DMS79 (cell line): Measurements from ENCODE around the gene PDLIM7.

Experiments used
- DNase-seq: peaks from one replicate; lab custom pipeline; 2025; lab: John Stamatoyannopoulos, UW

Gene PDLIM7

DNA sequence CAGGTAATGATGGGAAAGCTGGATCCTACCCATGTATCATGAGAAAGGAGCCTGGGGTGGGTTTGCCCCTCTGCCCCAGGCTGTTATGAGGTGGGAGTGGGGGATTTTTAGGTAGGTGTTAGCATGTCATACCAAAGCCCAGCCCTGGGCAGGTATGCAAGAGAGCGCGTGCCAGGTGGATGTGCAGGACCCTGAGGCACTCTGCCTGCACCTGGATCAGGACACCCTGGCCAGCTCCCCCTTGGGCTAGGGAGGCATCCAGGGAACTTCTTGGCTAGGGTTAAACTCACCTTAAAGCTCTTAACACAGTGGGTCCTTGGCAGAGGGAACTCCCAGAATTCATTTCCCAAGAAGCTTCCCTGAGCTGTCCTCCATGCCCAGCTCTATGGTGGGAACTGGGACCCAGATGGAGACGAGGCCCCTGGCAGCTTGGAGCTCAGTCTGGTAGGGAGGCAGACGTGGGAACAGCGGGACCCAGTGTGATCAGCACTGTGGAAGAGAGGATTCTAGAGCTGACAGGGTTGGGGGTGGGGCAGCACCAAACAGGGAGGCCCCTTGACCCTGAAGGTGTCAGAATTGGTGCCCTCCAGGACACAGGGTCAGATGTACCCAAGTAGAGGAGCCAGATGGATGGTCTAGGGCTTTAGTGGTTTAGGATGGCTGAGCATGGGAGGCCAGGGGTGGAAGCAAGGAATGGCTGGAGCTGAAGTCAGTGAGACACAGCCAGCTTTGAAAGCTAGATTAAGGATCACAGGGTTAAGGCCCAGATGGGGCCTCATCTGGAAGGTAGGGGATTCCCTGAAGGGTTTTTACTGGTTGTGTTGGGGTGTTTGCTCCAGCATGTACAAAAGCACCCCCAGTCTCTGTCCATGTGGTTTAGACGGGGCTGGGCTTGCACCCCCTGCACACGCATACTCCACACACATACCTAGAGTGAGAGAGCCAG, 53.0 kb downstream of the PDLIM7 start:
- no peak for DNase-seq

DNA sequence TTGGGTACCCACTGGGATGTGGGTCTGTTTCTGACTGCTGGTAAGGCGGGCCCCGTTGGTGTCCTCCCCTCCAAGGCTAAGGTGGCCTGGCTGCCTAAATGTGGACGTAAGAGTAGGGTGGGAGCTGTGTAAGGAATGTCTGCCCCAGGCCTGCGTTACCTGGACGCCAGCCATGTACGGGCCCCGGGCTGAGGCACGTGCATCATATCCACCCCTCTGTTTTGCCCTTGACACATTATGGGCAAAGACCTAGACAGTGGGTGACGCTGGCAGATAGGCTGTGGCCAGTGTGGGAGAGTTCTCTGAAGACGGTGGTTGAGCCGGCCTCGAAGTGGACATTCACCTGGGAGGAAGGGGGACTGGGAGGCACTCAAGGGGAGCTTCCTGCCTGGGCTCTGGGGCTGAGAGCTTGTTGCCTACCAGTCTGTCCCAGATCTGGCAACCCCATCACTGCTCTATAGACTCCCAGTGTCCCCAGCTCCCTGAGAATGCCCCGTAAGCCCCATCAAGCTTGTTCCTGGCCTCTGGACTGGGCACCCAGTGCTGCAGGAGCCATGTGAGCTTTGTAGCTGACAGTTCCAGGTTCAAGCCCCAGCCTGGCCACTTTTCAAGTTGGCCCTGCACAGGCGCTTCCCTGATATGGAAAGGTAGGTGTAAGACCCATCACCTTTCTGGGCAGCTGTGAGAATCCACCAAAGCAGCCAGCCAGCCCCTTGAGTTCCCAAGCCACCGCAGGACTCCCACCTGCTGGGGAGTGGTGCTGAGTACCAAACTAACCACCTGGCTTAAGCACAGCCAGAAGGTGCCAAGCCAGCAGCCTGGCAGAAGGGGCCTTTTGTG, 54.0 kb downstream of the PDLIM7 start:
- no peak for DNase-seq

DNA sequence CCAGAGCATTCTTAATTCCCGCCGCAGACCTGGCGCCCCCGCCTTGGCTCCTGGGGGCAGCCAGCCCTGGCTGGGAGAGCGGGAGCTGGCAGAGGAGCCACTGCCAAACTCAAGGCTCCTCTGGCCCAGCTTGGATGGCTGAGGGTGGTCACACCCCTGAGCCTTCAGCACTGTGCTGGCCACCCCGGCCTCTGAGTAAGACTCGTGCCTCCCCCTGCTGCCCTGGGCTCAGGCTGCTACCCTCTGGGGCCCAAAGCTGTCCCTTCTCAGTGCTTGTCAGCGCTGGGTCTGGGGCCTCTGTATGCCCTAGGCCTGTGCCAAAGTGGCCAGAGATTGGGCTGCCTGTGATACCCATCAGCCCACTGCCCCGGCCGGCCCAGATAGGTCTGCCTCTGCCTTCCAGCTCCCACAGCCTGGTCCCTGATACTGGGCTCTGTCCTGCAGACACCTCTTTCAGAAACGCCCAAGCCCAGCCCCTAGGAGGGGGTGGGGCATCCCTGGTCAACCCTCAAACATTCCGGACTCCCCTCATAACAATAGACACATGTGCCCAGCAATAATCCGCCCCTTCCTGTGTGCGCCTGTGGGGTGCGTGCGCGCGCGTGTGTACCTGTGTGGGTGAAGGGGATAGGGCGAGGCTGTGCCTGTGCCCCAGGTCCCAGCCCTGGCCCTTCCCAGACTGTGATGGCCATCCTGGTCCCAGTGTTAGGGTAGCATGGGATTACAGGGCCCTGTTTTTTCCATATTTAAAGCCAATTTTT, 55.2 kb downstream of the PDLIM7 start:
- no peak for DNase-seq

DNA sequence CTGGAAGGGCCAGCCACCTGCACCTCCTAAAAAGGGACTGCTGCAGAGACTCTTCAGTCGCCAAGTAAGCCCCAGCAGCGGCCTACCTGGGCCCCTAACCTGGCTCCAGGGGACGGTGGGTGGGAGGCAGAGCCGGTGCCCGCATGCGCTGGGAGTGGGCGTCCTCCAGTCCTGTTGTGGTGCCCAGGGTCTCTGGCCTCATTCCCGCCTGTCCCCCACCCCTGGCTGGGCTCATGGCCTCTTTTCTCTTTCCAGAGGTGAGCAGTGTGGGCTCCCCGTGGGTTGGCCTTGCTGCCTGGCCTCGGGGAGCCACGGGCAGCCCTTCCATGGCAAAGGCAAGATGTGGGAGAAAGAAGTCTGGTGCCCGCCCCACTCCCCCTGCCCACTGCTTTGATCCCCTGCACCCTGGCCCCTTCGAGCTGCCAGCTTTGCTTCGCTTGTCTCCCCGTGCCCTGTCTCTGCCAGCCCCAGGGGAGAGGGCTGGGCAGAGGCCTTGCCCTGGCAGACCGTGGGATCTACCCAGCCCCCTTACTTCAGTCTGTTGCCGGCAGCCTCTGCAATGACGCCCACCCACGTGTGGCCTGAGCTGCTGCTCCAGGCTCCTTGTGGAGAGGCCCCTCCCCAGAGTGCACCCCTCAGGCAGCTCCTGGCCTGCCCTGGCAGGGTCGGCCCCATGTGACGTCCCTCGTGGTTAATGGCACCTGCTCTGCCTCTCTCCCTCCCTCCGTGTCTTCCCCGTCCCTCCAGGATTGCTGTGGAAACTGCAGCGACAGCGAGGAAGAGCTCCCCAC, 56.2 kb downstream of the PDLIM7 start:
- no peak for DNase-seq

DNA sequence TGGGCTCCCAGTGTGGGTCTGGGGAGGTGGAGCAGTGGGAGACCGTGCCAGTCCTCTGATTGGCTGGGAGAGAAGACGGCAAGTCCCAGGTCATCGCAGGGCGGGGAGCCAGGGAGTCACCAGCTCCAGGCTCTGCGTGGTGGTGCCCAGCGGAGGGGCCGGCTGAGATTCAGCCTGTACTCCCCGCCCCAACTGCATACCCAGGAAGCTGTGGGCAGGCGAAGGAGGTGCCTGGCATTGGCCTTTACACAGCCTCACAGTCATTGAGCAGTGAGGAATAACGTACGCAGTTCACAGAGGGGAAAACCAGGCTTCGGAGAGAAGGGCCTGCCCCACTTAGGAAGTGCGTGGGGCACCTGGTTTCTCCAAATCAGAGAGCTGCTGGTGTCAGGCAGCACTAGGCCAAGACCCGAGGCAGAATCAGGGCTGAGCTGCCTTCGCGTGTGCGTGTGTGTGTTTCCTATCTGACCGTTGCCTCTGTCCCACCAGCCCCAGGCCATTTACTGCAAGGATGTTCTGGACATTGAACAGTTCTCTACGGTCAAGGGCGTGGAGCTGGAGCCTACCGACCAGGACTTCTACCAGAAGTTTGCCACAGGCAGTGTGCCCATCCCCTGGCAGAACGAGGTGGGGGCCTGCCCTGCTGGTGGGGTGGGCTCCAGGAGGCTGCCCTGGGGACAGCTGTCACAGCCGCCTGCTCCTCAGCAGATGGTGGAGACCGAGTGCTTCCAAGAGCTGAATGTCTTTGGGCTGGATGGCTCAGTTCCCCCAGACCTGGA, 57.0 kb downstream of the PDLIM7 start:
- no peak for DNase-seq

DNA sequence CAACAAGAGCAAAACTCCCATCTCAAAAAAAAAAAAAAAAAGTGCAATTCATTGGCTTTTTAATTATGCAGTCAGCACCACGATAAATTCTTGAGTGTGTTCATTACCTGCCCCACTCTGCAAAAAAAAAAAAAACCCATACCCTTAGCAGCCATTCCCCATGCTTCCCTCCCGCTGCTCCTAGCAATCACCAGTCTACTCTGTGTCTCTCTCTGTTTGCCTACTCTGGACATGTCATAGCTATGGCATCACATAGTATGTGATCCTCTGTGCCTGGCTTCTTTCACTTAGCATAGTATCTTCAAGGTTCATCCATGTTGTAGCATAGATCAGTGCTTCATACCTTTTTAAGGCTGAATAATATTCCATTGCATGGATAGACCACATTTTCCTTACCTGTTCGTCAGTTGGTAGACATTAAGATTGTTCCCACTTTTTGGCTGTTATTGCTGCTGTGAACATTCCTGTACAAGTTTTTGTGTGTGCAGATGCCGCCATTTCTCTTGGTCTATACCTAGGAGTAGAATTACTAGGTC, 57.8 kb downstream of the PDLIM7 start:
- no peak for DNase-seq

DNA sequence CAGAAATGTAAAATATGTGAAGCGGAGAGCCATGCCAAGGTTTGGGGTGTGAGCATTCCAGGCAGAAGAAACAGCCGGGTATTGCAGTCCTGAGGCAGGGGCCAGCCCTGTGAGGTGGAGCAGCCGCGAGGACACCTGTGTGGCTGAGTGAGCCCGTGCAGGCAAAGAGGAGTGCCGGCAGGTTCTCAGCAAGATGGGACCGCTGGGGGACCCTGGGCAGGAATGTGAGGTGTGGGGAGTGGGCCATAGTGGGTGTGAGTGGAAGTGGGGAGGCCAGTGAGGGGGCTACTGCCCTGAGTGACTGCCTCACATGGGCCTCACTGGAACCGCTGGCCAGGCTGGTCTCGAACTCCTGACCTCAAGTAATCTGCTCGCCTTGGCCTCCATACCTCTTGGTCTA, 58.9 kb downstream of the PDLIM7 start:
- no peak for DNase-seq

DNA sequence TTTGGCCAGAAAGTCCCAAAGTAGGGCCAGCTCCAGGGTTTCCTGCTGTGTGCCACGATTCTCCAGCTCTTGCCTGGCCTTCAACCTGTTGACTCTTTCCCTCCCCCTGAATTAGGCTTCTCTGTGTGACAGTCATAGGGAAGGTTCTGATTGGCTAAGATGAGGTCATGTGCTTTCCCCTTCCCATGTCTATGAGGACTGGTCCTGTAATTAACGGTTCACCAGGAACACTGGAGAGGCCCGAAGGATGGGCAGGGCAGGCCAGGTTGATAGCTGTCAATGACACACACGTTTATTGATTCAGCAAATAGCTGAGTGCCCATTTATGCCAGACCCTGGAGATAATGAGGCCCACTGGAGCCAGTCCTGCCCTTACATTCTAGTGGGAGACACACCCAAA, 59.8 kb downstream of the PDLIM7 start:
- DNase-seq: no peak

DNA sequence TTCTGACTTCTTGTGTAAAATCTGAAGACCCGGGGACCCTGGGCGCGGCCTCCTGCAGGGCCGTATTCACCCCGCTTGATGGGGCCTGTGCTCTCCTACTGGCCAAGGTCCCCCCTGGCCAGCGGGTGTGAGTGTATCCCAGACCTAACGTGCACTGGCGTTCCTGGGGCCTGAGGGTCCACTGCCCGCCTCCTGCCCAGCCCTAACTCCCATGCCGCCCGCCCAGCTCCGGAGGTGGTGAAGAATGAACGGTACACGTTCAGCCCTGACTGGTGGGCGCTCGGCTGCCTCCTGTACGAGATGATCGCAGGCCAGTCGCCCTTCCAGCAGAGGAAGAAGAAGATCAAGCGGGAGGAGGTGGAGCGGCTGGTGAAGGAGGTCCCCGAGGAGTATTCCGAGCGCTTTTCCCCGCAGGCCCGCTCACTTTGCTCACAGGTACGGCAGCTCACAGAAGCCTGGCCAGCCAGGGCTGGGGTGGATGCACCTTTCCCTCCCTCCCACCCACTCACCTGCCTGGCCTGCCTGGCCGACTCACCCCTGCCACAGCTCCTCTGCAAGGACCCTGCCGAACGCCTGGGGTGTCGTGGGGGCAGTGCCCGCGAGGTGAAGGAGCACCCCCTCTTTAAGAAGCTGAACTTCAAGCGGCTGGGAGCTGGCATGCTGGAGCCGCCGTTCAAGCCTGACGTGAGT, 61.4 kb downstream of the PDLIM7 start:
- DNase-seq: no peak

DNA sequence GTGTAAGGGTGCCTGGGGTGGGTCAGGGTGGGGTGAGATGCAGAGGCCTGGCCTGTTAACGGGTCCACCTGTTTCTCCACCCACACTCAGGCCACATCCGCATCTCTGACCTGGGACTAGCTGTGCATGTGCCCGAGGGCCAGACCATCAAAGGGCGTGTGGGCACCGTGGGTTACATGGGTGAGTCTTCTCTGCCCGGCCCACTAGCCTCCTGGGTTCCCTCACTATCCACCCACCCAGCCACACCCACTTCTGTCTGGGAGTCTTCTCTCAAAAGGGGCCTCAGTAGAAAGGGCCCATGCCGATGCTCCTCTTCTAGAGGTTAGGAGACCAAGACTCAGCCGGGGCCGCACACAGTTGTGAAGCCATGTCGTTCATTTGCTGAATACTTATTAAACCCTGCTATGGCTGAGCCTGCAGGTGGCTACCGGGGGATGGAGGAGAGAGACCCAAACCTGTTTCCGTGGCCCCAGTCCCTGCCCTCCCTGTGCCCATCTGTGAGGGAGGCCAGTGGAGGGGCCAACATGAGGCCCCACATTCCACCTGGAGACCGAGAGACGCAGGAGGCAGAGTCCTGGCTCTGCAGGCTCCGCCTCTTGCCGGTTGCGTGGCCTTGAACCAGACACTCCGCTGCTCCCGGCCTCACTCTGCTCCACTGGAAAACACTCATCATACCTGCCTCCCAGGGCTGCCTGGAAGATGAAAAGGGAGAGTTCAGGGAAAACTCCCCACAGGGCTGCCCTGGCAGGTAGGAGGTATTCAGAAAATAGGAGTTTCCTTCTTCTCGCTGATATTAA, 62.3 kb downstream of the PDLIM7 start:
- no peak for DNase-seq

DNA sequence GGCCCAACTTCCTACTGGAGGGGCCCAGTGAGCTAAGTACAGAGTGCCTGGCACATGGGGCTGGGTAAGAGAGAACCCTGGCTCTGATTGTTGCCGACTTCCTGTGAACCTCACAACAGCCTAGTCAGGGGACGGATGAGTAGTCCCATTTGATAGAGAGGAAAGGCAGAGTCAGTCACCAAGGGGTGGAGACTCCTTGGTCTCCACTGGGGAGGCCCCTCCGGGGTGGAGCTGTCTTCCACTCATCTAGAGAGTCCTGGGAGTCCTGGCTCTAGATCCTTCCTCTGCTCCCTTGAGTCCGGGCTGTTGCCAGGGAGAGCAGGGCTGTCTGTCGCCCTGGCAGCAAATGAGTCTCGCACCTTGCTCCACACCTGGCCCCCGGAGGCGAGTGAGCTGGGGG, 63.0 kb downstream of the PDLIM7 start:
- DNase-seq: no peak

DNA sequence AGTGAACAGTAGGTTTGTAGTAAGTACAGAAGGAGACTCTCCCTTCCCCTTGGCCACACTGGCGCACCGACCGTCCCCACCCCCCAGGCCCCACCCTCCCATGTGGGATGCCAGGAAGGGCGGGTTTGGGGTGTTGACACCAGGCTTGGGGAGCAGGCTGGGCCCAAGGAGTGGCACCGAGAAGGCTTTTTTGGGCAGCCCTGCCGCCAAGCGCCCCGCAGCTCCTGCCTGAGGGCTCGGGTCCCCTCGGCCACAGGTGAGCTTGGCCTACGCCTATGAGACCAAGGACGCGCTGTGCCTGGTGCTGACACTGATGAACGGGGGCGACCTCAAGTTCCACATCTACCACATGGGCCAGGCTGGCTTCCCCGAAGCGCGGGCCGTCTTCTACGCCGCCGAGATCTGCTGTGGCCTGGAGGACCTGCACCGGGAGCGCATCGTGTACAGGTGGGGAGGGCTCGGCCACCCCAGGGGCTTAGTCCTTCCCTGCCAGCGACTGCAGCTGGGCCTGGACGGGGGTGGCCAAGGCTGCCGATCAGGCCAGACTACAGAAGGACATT, 63.7 kb downstream of the PDLIM7 start:
- DNase-seq: no peak
